NCI-H146 (cell line): ENCODE data around the gene TRPM7.
"Not testable (repeated sequence)": the region's sequence is repeated elsewhere in the genome, so short reads cannot be mapped to it uniquely, and the experiment has no call there.

ENCODE experiments used
- DNase-seq: peaks from one replicate; lab custom pipeline; 2025; lab: John Stamatoyannopoulos, UW

TRPM7 gene

GRCh38 chr15:50576166-50576565, 110.4 kb downstream of the TRPM7 start:
- no peak for DNase-seq

DNA sequence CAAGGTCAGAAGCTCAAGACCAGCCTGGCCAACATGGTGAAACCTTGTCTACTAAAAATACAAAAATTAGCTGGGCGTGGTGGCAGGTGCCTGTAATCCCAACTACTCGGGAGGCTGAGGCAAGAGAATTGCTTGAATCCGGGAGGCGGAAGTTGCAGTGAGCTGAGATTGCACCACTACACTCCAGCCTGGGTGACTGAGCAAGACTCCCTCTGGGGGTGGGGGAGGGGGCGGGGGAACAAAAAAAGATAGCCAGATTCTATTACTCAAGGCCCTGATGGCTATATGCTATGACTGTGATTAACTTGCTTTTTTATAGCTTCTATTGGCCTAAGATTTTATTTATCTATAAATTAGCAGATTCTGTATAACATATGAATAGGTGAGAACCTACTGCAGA, 112.8 kb downstream of the TRPM7 start:
- DNase-seq, result not testable (repeated sequence)

- DNase-seq, result no peak
These were observed 122.8 kb downstream of the TRPM7 start for GRCh38 chr15:50563756-50564155.

DNA sequence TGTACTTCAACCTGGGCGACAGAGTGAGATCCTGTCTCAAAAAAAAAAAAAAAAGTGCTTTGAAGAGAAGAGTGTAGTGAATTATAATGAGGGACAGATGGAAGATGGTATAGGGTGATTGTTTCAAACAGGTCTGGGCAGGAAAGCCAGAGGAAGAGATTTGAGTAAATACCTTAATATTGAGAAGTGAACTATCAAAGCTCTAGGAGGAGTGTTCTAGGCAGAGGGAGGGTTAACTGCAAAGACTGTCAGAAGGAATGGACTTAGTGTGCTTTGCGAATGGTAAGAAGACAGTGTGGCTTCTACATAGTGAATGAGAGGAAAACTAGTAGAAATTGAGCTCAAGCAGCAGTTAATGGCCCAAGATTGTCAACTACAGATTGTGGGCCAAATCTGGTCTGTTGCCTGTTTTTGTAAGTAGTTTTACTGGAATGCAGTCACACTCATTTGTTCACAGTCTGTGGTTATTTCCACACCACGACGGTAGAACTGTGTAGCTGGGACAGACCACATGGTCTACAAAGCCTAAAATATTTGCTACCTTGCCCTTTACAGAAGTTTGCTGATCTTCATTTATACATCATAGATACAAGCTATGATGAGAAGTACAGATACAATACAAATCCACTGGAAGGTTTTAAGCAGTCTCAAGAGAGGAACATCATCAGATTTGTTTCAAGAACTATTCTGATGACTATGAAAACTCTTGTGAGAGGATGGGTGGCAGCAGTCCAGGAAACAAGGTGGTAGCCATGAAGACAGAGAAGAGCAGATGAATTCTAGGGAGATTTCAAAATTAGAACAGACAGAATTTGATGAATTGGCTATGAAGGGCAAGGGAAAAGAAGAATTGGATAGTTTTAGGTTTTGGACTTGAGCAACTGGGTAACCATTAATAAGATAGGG, 123.6 kb downstream of the TRPM7 start:
- no peak for DNase-seq

GRCh38 chr15:50558012-50558411, 128.6 kb downstream of the TRPM7 start:
- no peak for DNase-seq

DNA sequence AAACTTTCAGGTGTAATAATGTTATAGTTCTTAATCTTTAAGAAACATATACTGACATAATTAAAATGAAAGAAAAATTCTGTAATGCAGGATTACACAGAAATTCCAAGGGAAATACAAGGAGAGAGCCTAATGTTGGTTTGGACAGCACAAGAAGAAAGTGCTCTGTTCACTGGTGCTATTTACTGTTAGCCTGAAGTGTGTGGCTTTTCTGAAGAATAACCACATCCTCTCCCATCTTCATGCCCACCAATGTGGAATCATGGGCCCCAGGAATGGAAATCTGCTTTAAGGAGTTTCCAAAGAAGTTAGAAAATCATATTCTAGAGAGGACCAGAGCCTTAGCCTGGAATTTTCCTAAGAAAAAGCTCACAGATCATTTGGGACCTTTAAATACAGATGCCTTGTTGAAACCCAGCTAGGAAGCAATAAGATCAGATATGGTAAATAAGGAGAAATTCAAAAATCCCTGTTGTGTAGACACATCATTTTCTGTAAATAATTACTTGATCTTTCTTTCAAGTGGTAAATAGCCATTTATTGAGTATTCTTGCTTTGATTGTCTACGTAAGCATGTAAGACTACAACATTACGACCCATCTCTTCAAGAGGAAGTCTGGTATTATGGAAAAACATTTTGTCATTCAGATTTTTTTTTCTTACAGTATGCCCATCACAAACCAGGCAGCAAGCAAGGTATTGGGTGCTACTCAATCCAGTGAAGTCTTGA, 129.8 kb downstream of the TRPM7 start:
- no peak for DNase-seq

GRCh38 chr15:50552238-50552637, 134.4 kb downstream of the TRPM7 start:
- DNase-seq, result no peak

DNA sequence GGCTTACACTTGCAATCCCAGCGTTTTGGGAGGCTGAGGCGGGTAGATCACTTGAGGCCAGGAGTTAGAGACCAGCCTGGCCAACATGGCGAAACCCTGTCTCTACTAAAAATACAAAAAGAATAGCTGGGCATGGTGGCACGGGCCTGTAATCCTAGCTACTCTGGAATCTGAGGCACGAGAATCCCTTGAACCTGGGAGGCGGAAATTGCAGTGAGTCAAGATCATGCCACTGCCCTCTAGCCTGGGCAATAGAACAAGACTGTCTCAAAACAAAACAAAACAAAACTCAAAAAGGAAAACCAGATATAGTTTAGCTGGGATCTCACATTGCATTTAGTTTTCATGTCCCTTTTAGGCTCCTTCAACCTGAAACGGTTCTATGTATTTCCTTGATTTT, 137.3 kb downstream of the TRPM7 start:
- DNase-seq, result no peak

GRCh38 chr15:50546566-50546965, 140.0 kb downstream of the TRPM7 start, which contains the start of gene USP50:
Gene USP50, minus strand, starts transcription at chr15:50546666. Its CDS starts 141 bp downstream, at chr15:50546525.
- DNase-seq, result no peak

GRCh38 chr15:50544368-50544767, 142.2 kb downstream of the TRPM7 start:
- no peak for DNase-seq

- no peak for DNase-seq
These were observed 143.0 kb downstream of the TRPM7 start for GRCh38 chr15:50543556-50543955.

DNA sequence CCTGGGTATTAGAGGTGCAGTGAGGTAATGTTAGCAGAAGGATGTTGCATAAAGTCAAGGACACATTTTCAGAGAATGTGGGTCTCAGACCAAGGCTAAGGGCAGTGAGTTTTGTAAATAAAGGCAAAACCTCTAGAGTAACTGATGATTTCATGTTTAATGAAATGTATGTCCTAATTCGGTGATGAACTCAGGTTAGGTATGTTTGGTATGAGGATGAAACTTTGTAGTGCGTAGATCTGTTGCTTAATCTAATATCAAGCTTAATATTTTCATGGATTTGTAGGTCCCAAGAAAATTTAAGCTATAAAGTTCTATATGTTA, 143.7 kb downstream of the TRPM7 start:
- DNase-seq, result no peak

DNA sequence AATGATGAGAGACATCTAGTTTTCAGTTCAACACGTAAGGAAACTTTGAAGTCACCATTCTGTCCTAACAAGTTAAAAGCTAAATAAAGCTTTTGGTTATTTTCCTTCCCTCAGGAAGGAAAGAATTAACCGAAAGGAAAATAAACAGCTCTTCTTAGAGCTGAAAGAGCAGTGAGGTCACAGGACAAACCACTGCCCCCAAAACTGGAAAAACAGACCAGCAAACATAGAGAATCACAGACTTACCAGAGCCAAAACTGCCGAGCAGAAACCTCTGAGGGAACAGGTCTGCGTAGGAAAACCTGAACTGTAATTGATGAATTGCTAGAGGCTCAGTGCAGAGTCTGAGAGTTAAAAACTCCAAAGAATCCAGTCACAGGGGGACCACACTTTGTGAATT, 154.8 kb downstream of the TRPM7 start:
- DNase-seq, result no peak

- no peak for DNase-seq
These were observed 155.4 kb downstream of the TRPM7 start for GRCh38 chr15:50531163-50531562.

GRCh38 chr15:50523851-50524251, 162.7 kb downstream of the TRPM7 start:
- DNase-seq, result no peak

- DNase-seq, result no peak
These were observed 166.7 kb downstream of the TRPM7 start for GRCh38 chr15:50519740-50520425.

DNA sequence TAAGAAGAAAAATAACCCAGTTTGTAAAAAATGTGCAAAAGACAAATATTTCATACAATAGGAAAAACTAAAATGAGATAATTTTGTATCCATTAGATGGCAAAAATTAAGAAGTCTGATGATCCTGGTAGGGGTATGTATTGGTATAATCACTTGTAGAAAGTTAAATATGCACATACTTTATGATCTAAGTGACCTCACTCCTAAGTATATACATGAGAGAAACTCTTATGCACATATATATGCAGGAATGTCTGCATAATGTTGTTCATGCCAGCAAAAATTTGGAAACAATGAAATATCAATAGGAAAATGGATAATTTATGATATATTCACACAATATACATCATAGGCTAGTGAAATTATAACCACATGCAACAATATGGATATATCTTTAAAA, 173.6 kb downstream of the TRPM7 start:
- DNase-seq, result no peak
